Astrocyte (in vitro differentiated cells and primary cell): Measurements from ENCODE around the gene PDE9A.

ENCODE experiments used
- EZH2 ChIP-seq: IDR thresholded peaks from 2 replicates; pipeline ENCODE4 v1.6.1; 2012; ENCODE audit warnings: mild to moderate bottlenecking, low read length, inconsistent platforms; ENCODE audit not compliant: insufficient read depth
- TF ChIP-seq, protein P1 (sequence below): IDR thresholded peaks from 2 replicates; pipeline ENCODE4 v1.5.1; 2011; ENCODE audit warnings: low read depth, mild to moderate bottlenecking, inconsistent platforms, low read length, moderate library complexity; ENCODE audit not compliant: insufficient read depth

GRCh38 chr21:42673633-42674328 lies 20.4 kb downstream of the PDE9A start:
- TF ChIP-seq, protein P1, sequence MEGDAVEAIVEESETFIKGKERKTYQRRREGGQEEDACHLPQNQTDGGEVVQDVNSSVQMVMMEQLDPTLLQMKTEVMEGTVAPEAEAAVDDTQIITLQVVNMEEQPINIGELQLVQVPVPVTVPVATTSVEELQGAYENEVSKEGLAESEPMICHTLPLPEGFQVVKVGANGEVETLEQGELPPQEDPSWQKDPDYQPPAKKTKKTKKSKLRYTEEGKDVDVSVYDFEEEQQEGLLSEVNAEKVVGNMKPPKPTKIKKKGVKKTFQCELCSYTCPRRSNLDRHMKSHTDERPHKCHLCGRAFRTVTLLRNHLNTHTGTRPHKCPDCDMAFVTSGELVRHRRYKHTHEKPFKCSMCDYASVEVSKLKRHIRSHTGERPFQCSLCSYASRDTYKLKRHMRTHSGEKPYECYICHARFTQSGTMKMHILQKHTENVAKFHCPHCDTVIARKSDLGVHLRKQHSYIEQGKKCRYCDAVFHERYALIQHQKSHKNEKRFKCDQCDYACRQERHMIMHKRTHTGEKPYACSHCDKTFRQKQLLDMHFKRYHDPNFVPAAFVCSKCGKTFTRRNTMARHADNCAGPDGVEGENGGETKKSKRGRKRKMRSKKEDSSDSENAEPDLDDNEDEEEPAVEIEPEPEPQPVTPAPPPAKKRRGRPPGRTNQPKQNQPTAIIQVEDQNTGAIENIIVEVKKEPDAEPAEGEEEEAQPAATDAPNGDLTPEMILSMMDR = no peak
- TF ChIP-seq EZH2 = no peak
